ENCODE measurements around the gene AARS1. TPM values are rescaled to one million over a fixed set of nuclear protein-coding genes. Genes with fewer than 3 reads are reported as not detected.
"Not testable (repeated sequence)": the region's sequence is repeated elsewhere in the genome, so short reads cannot be mapped to it uniquely, and the experiment has no call there.

AARS1 gene
- total RNA-seq, 1 experiment from 2014 or later: 170 TPM

- in situ Hi-C loops (cut with HindIII; ENCODE audit: low pct_unique_long_range_greater_than_20kb, low sequenced_read_pairs): no loop called here
- DNase-seq (ENCODE audit: low read depth): peak; percentile 73
Measured at GRCh38 chr16:70250748-70251628, 38.3 kb downstream of the AARS1 start.

- DNase-seq (ENCODE audit: low read depth); in situ Hi-C loops (cut with HindIII; ENCODE audit: low pct_unique_long_range_greater_than_20kb, low sequenced_read_pairs): not testable (repeated sequence)
Measured at GRCh38 chr16:70249697-70250096, 39.6 kb downstream of the AARS1 start.

- in situ Hi-C loops (cut with HindIII; ENCODE audit: low pct_unique_long_range_greater_than_20kb, low sequenced_read_pairs); DNase-seq (ENCODE audit: low read depth): not testable (repeated sequence)
Measured at GRCh38 chr16:70238773-70239172, 50.5 kb downstream of the AARS1 start.

DNA sequence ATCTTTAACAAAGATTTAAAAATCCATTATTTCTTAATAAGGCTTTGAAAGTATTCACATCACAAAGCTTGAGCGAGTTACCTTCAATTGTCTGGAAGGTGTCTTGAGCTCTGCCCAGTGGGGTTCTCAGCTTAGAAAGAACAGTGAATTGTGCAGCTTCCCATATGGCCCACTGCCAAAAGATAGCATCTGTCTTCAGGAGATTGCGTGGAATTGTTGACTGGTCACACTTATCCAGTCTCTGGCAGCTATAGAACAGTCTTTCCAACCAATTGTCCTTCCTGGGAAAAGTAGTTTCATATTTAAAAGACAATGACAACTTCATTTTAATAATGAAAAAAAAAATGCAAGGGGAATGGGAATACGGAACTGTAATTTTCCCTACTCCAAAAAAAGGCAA, 57.5 kb downstream of the AARS1 start:
- in situ Hi-C loops (cut with HindIII; ENCODE audit: low pct_unique_long_range_greater_than_20kb, low sequenced_read_pairs): not testable (repeated sequence)

GRCh38 chr16:70226024-70226423, 63.3 kb downstream of the AARS1 start:
- DNase-seq (ENCODE audit: low read depth); in situ Hi-C loops (cut with HindIII; ENCODE audit: low pct_unique_long_range_greater_than_20kb, low sequenced_read_pairs): not testable (repeated sequence)

More for the DNA sequence above, 57.5 kb downstream of the AARS1 start:
- DNase-seq (ENCODE audit: low read depth): not testable (repeated sequence)

GRCh38 chr16:70225430-70225829, 63.9 kb downstream of the AARS1 start:
- in situ Hi-C loops (cut with HindIII; ENCODE audit: low pct_unique_long_range_greater_than_20kb, low sequenced_read_pairs); DNase-seq (ENCODE audit: low read depth): not testable (repeated sequence)

GRCh38 chr16:70224645-70225044, 64.7 kb downstream of the AARS1 start:
- DNase-seq (ENCODE audit: low read depth); in situ Hi-C loops (cut with HindIII; ENCODE audit: low pct_unique_long_range_greater_than_20kb, low sequenced_read_pairs): not testable (repeated sequence)

DNA sequence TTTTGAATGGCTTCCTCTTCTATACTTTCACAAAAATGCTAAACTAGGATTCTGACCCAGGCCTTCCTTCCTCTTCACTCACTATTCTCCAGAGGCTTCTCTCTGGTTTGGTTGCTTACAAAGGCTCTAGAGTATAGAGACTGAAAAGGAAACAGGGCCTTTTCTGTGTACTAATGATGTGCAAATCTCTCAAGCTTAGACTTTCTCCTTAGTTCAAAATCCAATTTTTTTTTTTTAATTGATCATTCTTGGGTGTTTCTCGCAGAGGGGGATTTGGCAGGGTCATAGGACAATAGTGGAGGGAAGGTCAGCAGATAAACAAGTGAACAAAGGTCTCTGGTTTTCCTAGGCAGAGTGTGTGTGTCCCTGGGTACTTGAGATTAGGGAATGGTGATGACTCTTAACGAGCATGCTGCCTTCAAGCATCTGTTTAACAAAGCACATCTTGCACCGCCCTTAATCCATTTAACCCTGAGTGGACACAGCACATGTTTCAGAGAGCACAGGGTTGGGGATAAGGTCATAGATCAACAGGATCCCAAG, 65.3 kb downstream of the AARS1 start:
- DNase-seq (ENCODE audit: low read depth); in situ Hi-C loops (cut with HindIII; ENCODE audit: low pct_unique_long_range_greater_than_20kb, low sequenced_read_pairs): not testable (repeated sequence)

GRCh38 chr16:70223216-70223615, 66.1 kb downstream of the AARS1 start:
- in situ Hi-C loops (cut with HindIII; ENCODE audit: low pct_unique_long_range_greater_than_20kb, low sequenced_read_pairs); DNase-seq (ENCODE audit: low read depth): not testable (repeated sequence)

DNA sequence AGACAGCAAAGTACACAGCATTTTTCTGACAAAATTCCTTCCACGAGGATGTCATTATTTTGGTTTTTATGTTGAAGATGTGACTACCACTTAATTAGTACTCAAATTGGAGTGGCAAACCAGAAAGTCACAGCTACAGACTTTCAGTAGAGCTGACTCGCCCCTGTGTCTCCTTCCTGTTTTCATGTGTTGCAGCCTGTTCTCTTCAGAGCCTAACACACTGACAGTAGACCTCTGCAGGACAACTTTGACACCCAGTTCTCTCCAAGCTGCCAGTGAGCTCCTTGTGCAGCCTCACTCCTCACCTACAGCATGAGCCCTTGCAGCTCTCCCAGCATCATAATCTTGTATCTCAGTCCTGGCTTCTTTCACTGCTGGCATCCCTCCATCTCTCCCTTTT, 66.7 kb downstream of the AARS1 start:
- DNase-seq (ENCODE audit: low read depth); in situ Hi-C loops (cut with HindIII; ENCODE audit: low pct_unique_long_range_greater_than_20kb, low sequenced_read_pairs): not testable (repeated sequence)

GRCh38 chr16:70218586-70218985, 70.7 kb downstream of the AARS1 start:
- DNase-seq (ENCODE audit: low read depth); in situ Hi-C loops (cut with HindIII; ENCODE audit: low pct_unique_long_range_greater_than_20kb, low sequenced_read_pairs): not testable (repeated sequence)

DNA sequence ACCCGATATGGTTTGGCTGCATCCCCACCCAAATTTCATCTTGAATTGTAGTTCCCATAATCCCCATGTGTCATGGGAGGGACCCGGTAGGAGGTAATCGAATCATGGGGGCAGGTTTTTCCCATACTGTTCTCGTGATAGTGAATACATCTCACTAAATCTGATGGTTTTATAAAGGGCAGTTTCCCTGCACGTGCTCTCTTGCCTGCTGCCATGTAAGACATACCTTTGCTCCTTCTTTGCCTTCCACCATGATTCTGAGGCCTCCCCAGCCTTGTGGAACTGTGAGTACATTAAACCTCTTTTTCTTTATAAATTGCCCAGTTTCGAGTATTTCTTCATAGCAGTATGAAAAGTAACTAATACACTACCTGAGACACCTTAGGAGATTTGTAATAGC, 82.9 kb downstream of the AARS1 start:
- in situ Hi-C loops (cut with HindIII; ENCODE audit: low pct_unique_long_range_greater_than_20kb, low sequenced_read_pairs); DNase-seq (ENCODE audit: low read depth): not testable (repeated sequence)

GRCh38 chr16:70204668-70205405, 84.5 kb downstream of the AARS1 start:
- DNase-seq (ENCODE audit: low read depth); in situ Hi-C loops (cut with HindIII; ENCODE audit: low pct_unique_long_range_greater_than_20kb, low sequenced_read_pairs): not testable (repeated sequence)

- in situ Hi-C loops (cut with HindIII; ENCODE audit: low pct_unique_long_range_greater_than_20kb, low sequenced_read_pairs); DNase-seq (ENCODE audit: low read depth): not testable (repeated sequence)
Measured at GRCh38 chr16:70204010-70204409, 85.3 kb downstream of the AARS1 start.

- DNase-seq (ENCODE audit: low read depth): not testable (repeated sequence)
Measured at GRCh38 chr16:70203508-70203907, 85.8 kb downstream of the AARS1 start.

More at GRCh38 chr16:70203508-70203907, 85.8 kb downstream of the AARS1 start:
- in situ Hi-C loops (cut with HindIII; ENCODE audit: low pct_unique_long_range_greater_than_20kb, low sequenced_read_pairs): not testable (repeated sequence)
